HG02610 (cell line): Measurements from ENCODE around the gene SSNA1.

Source experiments
- ATAC-seq: cut with Tn5 transposase; IDR thresholded peaks from one replicate; pipeline ENCODE4 v1.9.1; 2021; ENCODE audit warnings: mild to moderate bottlenecking, moderate library complexity; ENCODE audit not compliant: unreplicated experiment

Gene SSNA1

GRCh38 chr9:137167747-137168572, 20.5 kb upstream of the SSNA1 start:
- no peak for ATAC-seq

- no peak for ATAC-seq
Observed at GRCh38 chr9:137168573-137168903, 19.9 kb upstream of the SSNA1 start.

DNA sequence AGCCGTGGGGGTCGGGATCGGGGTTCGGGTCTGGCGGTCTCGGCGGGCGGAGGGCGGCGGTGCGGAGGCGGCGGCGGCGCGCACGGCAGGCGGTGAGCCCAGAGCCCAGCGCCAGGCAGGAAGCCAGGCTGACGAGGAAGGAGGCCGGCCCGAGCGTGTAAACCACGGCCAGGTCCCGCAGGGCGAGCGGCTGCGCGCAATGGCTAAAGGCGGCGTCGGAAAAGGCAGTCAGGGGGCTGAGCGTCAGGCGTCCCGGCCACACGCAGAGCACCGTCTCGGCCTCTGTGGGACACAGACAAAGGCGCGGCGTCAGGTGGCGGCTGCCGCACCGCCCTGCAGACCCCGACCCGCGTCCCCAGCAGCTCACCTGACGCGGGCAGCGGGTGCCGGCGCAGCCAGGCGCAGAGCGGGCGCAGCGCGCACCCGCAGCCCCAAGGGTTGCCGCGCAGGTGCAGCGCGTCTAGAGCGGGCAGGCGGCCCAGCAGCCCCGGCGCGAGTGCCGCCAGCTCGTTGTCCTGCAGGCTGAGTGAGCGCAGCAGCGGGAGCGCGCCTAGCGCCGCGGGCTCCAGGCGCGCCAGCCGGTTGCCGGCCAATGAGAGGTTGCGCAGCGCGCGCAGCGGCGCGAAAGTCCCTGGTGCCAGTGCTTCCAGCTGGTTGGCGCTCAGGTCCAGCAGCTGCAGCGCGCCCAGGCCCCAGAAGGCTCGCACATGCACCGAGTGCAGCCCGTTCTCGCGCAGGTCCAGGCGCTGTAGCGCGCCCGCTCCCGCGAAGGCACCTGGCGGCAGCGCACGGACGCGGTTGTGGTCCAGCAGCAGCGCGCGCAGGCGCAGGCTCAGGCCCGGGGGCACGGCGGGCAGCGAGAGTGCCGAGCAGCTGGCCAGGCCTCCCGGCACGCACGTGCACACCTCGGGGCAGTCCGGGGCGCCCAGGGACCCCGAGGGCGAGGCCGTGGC, 19.3 kb upstream of the SSNA1 start:
- no peak for ATAC-seq

DNA sequence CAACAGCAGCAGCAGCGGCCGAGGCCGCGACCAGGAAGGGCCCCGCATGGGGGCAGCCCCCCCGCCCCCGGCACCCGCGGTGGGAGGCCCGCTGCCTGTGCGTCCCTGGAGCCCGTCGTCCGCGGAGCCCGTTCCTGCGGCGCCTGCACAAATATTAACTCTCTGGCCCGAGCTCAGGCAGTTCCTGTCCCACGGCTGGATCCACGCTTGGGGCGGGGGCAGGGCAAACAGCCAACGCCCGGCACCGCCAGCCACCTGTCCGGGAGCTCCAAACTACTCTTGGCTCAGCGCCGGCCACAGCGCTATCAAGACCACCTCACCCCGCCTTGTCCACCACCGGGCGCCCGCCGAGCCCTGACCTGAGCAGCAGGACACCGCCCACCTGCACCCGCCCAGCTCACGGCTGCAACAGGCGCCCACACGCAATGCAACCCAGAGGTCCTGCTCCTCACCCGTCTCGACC, 18.5 kb upstream of the SSNA1 start, which contains the start of gene LRRC26:
LRRC26 (minus strand) TSS at position 156 of the 463 bp plus-strand sequence; CDS start at position 48, 108 bp downstream.
- no peak for ATAC-seq

DNA sequence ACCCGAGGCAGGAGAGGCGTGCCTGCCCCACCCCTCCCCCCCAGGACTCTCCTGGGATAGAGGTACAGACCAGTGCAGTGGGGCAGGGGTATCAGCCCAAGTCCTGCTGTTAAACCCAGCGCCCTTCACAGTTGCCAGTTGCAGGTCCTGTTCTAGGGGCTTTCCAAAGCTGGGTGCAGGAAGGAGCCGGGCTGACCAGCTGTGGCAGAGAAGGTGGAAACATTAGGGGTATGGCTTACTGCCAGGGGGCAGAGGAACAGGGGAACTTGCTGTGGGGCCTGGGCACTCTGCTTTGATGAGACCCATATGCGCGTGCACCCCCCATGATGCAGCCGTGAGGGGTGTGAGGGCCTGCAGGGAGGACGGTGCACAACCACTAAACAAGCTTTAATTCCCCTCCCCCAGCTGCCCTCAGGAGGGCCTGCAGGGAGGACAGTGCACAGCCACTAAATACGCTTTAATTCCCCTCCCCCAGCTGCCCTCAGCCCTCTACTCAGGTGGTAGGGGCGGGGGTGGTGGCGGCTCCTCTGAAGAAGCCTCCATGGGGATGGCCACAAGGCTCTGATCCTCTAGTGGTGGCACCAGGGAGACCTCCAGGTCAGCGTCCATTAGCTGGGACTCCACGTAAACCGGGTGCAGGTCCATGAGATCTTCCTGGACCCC, 17.9 kb upstream of the SSNA1 start:
- ATAC-seq, result no peak

- ATAC-seq, result no peak
Observed at GRCh38 chr9:137171149-137171900, 17.2 kb upstream of the SSNA1 start.

- no peak for ATAC-seq
Observed at GRCh38 chr9:137172901-137173795, 15.3 kb upstream of the SSNA1 start.

DNA sequence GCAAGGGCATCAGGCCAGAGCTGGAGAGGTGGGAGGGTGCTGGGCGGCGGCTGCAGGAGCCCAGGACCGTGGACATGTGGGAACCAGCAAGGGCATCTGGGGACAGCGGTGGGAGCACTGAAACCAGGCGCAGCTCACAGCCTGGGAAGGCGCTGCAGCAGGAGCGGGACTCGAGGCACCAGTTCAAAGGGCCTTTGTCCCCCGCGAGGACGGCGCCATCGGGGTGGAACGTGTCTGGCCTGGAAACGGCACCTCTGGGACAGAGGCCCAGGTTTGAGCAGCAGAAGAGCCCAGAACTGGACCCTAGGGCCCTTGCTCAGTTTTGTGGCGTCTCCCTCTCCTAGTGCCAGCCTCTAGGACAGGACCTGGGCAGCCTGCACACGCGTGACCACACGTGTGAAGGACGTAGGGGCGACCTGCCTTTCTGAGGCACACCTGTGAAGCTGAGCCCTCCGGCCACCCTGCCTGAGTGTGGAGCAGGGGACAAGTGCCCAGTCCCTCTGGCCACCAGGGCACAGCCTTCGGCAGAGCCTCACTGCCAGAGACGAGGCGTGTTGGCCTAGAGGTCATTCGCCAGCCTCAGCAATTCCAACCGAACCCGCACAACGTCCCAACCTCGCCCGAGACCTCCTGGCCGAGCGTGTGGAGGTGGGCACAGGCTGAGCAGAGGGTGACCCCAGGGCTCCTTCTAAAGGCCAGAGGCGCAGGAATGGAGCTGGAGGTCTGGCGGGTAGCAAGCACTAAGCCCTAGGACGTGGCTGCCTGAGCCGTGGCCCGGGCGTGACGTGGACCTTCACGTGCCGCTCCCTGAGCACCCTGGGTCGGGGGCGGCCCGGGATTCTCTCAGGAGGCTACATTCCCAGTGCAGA, 14.4 kb upstream of the SSNA1 start:
- ATAC-seq, result no peak

DNA sequence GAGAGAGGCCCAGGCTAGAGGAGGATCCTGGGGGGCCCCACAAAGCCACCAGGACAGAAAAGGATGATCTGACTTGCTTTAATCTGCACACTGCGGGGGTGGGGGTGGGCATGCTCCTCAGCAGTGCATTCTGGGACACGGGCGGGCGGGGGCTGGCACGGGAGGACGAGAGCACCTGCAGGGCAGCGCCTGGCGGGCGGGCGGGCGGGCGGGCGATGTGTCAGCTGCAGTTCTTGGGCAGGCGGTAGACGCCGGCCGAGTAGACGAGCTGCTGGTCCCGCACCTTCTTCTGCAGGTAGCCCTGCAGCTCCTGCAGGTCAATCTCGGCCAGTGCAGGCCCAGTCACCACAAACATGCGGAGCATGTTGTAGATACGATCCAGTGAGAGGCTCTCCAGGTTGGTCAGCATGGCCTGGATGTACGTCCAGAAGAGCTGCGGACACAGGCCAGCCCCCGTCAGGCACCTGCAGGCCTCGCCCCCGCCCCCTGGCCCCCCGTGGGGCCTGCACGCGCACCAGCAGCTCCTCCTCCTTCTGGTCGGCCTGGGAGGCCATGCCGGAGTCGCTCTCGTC, 13.7 kb upstream of the SSNA1 start:
- no peak for ATAC-seq

DNA sequence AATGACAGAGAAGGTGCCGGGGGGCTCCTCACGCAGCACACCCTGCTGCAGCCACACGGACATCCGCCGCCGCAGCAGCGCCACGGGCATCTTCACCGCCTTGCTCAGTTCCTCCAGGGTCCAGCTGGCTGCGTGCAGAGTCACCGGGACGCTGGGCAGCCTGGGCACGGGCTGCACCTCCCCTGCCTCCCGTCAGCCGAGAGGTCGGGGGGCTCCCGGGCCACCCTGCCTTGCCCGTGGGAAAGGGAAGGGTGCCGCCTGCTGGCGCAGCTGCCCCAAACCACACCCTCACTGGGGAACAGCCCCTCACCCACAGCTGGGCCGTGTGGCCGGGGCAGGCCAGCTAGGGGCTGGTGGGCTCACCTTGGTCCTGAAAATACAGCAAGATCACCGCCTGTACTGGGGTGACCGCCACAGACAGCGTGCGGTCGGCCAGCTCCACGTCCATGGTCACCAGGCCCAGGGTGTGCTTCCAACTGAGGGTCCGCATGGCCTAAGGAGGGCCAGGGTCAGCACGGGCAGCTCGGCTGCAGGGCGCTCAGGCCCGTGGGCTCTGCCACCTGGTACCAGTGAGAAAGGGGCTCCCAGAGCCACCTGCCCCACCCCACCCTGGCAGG, 13.0 kb upstream of the SSNA1 start:
- no peak for ATAC-seq

DNA sequence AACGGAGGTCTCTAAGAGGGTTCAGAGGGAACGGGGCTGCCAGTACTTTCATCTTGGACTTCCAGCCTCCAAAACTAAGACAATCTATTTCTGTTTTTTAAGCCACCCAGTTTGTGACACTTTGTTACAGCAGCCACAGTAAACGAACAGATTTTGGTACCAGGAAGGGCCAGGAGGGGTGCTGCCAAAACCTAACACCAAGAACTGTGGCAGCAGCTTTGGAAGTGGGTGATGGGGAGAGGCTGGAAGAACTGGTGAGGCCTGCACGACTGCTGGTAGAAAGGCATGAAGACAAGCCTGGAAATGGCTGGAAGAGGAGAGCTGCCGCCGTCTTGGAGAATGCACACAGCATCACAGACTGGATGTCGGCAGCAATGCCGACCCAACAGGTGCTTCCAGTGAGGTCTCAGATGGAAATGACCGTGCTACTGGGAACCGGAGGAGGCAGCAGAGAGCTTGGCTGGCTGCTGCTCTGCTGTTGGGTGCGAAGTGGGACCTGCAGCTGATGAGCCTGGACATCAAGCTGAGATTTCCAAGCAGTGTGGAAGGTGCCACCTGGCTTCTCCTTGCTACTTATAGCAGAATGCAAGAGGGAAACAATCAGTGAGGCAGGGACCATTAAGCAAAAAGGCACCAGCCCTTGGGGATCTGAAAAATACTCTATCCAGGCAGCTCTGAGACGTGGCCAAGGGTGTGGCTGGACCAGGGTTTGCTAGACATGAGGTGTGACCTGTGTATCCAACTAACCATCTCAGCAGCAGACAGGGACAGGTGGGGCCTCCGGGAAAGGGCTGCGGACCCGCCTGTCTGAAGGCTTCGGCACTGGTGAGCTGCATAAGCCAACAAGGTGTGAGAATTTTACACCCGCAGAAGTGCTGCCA, 11.9 kb upstream of the SSNA1 start:
- no peak for ATAC-seq

GRCh38 chr9:137178201-137178938, 10.1 kb upstream of the SSNA1 start:
- ATAC-seq, result no peak

DNA sequence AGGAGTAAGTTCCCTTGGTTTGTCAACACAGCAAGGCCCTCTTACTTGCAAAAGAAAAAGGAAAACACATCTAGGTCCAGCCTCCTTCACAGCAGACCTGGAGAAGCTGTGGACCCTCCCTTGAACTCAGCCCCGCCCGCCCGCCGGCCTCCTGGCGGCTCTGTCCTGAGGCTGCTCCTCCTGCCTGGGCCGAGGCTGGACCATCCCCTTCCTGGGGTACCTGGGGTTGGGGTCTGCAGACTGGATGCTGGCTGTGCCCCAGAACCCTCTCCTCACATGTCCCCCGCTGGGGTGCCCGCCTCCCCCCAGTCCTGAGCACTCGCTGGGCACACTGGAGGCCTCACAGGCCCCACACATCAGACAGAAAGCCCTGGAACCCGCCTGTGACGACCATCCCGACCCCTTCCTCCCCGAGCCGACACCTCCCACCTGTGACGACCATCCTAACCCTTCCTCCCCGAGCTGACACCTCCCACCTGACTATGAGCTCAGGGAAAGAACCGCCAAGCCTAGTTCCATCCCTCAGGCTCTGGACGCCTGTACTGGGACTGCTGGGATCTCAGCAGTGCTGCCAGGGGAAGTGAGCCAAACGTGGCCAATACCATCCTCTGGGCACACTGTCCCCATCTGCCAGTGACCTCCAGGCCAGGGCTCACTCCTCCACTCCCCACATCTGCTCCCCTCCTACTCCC, 9.4 kb upstream of the SSNA1 start:
- no peak for ATAC-seq

DNA sequence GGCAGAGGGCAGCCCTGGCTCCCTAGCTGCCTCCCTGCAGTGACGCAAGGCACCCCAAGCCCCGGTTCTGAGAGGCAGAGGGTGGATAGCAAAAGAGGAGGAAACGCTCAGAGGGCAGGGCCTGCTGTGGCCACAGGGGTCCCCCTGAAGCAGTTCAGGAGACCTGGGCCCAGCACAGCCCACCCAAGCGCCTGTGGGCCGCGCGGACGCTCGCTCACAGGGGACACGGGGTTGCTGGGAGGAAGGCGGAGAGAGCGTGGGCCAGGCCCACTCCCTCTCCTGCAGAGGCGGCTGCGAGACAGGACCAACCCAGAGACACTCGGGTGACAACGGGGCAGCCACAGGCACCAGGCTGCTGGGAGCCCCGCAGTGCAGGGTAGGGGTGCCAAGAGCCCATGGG, 8.7 kb upstream of the SSNA1 start:
- ATAC-seq, result no peak

DNA sequence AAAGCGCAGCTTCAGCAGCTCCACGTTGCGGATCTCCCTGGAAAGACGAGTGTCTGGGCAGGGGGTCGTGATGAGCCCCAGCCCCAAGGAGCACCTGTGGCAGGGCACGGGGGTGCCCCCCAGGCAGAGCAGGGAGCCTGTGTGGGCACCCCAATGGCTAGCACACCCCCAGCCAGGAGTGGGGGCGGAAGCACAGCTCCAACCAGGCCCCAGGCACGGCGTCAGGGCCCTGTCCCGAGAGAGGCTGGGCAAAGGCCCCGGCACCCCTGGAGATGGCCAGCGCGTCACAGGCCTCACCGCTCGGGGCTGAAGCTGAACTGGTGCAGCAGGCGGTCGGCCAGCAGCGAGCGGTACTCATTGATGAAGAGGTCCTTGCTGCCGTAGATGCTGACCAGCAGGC, 8.0 kb upstream of the SSNA1 start:
- no peak for ATAC-seq

- no peak for ATAC-seq
Observed at GRCh38 chr9:137181680-137182079, 6.8 kb upstream of the SSNA1 start.
